A673 (cell line): Measurements from ENCODE around the gene ARMH1. TPM values are rescaled to one million over a fixed set of nuclear protein-coding genes. Genes with fewer than 3 reads are reported as not detected.

Source experiments
- BruUV-seq: library from RNA; stranded (reverse); fragments of 400-500 nt; replicated peaks from 2 replicates; lab custom pipeline; 2021; lab: Mats Ljungman, UMichigan
- CTCF ChIA-PET: fragments of 300-600 bp; sonication (Branson Sonifier 250); formaldehyde crosslinking; loops from one replicate; lab custom pipeline; 2022; ENCODE audit warnings: antibody characterized with exemption; lab: Charles Lee
- POLR2A ChIA-PET: fragments of 300-600 bp; sonication (Branson Sonifier 250); formaldehyde crosslinking; loops from one replicate; lab custom pipeline; 2022; ENCODE audit warnings: antibody characterized with exemption; ENCODE audit not compliant: low non-redundant PET; lab: Charles Lee
- DNase-seq: peaks from one replicate; pipeline ENCODE4 v3.0.0-alpha.2; 2015; ENCODE audit warnings: low spot score
- H3K27ac ChIP-seq: fragments of 200-600 bp; sonication (generic); 2 replicates; pipeline ENCODE4 v1.5.1; 2016; ENCODE audit warnings: mixed run types, low read depth, mild to moderate bottlenecking, mixed read lengths, antibody characterized with exemption, low read length; ENCODE audit not compliant: poor library complexity, severe bottlenecking
- H3K27me3 ChIP-seq: fragments of 200-600 bp; sonication (generic); replicated peaks from 2 replicates; pipeline ENCODE4 v1.6.1; 2017; ENCODE audit warnings: mixed run types, low read depth, mild to moderate bottlenecking, mixed read lengths, antibody characterized with exemption, low read length; ENCODE audit not compliant: insufficient read depth, poor library complexity
- H3K36me3 ChIP-seq: fragments of 200-600 bp; sonication (generic); 2 replicates; pipeline ENCODE4 v1.6.1; 2016; ENCODE audit warnings: mixed run types, mild to moderate bottlenecking, mixed read lengths, antibody characterized with exemption, low read length; ENCODE audit not compliant: insufficient read depth, poor library complexity, severe bottlenecking
- H3K4me1 ChIP-seq: fragments of 200-600 bp; sonication (generic); 2 replicates; pipeline ENCODE4 v1.6.1; 2017; ENCODE audit warnings: mixed run types, mild to moderate bottlenecking, mixed read lengths, antibody characterized with exemption, low read length; ENCODE audit not compliant: insufficient read depth, poor library complexity, severe bottlenecking
- H3K4me3 ChIP-seq: fragments of 200-600 bp; sonication (generic); 2 replicates; pipeline ENCODE4 v1.5.1; 2016; ENCODE audit warnings: low read depth, mixed run types, mild to moderate bottlenecking, mixed read lengths, low read length; ENCODE audit not compliant: poor library complexity, severe bottlenecking
- H3K9me3 ChIP-seq: fragments of 200-600 bp; sonication (generic); 2 replicates; pipeline ENCODE4 v1.6.1; 2016; ENCODE audit warnings: mixed run types, low read depth, mild to moderate bottlenecking, mixed read lengths, antibody characterized with exemption, low read length; ENCODE audit not compliant: poor library complexity, severe bottlenecking
- EZH2 ChIP-seq: fragments of 200-600 bp; sonication (generic); IDR thresholded peaks from 2 replicates; pipeline ENCODE4 v1.6.1; 2017; ENCODE audit warnings: borderline replicate concordance, low read depth, mild to moderate bottlenecking, mixed read lengths, antibody characterized with exemption, low read length; ENCODE audit not compliant: poor library complexity, severe bottlenecking
- intact Hi-C: fragments of 100-400 bp; cut with micrococcal nuclease; formaldehyde crosslinking; loops from one replicate; pipeline ENCODE4 v1.10.0; 2022; ENCODE audit not compliant: unreplicated experiment
- total RNA-seq: library from RNA; stranded (reverse); gene quantifications from 2 replicates; pipeline ENCODE4 v1.2.3, GENCODE V29; 2021
- TF ChIP-seq, protein P1 (sequence below): fragments of 300-800, 200-600 bp; sonication (generic); conservative IDR thresholded peaks from 2 replicates; pipeline ENCODE4 v1.5.1; 2017; ENCODE audit warnings: low read depth, mild to moderate bottlenecking, antibody characterized with exemption, low read length, moderate library complexity, mixed read lengths

ARMH1 gene
- total RNA-seq, 1 experiment from 2014 or later, result 0.26 TPM

DNA sequence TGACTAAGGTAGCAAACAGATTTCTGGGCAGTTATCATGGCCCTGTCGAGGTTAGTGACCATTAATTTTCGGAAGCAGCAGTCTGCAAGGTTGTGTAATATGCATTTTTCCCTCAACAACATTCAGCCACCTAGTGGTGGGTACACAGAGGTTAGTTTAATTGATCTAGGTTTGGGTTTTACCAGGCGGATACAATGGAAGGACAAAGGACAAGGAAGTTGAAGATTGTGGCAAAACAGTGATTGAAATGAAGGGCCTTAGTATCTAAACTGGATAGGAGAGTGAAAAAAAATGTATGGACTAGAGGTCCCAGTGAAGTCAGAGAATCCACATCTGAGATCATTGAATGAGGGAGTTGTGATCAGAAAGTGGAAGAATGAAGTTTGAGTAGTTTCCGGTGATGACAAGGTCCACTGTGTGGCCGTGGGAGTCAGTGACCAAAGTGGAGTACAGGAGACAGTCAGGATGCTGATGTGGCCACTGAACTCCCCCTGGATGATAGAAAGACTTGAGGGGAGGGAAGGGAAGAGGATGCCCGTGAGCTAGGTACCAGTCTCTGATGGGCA, 2.8 kb downstream of the ARMH1 start:
- Histone ChIP-seq H3K27ac (no peak overlapping the region), H3K36me3 (no peaks in the 10 kb centered on the region), H3K27me3 (no peaks in the 10 kb centered on the region), H3K4me3 (no peak overlapping the region), H3K9me3 (no peaks in the 10 kb centered on the region), H3K4me1 (peaks cover 5% of the 10 kb centered on the region)
- ChIA-PET CTCF (no interaction called here), POLR2A (no interaction called here)
- peak; percentile 57 for DNase-seq
- intact Hi-C loops, result no loop called here
- BruUV-seq, result no TSS peak
- TF ChIP-seq, protein P1, sequence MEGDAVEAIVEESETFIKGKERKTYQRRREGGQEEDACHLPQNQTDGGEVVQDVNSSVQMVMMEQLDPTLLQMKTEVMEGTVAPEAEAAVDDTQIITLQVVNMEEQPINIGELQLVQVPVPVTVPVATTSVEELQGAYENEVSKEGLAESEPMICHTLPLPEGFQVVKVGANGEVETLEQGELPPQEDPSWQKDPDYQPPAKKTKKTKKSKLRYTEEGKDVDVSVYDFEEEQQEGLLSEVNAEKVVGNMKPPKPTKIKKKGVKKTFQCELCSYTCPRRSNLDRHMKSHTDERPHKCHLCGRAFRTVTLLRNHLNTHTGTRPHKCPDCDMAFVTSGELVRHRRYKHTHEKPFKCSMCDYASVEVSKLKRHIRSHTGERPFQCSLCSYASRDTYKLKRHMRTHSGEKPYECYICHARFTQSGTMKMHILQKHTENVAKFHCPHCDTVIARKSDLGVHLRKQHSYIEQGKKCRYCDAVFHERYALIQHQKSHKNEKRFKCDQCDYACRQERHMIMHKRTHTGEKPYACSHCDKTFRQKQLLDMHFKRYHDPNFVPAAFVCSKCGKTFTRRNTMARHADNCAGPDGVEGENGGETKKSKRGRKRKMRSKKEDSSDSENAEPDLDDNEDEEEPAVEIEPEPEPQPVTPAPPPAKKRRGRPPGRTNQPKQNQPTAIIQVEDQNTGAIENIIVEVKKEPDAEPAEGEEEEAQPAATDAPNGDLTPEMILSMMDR, result peak; percentile 70
- no peak for TF ChIP-seq EZH2

DNA sequence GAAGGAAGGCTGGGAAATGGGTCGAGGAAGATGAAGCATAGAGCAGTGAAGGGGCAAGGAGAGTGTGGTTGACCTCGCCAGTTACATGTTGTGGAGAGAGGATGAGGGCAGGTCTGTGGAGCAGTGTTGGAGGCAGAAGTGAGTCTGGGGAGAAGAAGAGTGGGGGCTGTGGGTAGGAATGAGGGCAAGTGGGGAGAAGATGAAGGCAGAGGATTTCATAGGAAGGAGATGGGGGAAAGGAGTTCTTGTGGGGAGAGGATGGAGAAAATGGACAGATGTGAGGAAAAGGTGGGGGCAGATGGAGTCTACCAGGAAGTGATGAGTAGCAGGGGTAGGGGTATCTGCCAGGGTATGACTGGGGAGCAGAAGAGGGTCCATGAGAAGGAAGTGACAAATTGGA, 3.6 kb downstream of the ARMH1 start:
- no peaks in the 10 kb centered on the region for H3K9me3 ChIP-seq
- no peak for TF ChIP-seq EZH2
- TF ChIP-seq, protein P1, result no peak
- DNase-seq, result no peak
- no peaks in the 10 kb centered on the region for H3K36me3 ChIP-seq
- no peak overlapping the region for H3K27ac ChIP-seq
- BruUV-seq, result no TSS peak
- intact Hi-C loops, result no loop called here
- no peak overlapping the region for H3K4me3 ChIP-seq
- ChIA-PET POLR2A (no interaction called here), CTCF (no interaction called here)
- no peaks in the 10 kb centered on the region for H3K27me3 ChIP-seq
- peaks cover 5% of the 10 kb centered on the region for H3K4me1 ChIP-seq

DNA sequence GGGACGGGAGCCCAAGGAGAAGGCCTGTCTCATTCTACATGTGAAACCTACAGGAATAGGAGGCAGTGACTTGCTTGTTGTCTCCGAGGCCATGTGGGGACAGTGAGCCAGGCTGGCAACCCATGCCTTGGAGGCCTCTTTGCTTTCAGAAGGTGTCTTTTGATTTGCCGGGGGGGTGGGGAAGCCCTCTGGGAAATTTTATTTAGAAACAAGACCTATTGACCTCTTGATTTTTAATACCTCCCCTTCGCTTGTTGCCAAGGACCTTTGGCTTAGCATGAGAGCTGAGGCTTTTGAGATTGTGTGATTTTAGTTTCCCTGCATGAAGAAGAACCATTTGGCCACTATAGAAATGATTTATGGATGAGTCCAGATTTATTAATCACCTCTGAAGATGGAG, 4.1 kb downstream of the ARMH1 start:
- H3K36me3 ChIP-seq, result no peaks in the 10 kb centered on the region
- intact Hi-C loops, result no loop called here
- H3K4me1 ChIP-seq, result peaks cover under 1% of the 10 kb centered on the region
- no peak for DNase-seq
- CTCF ChIA-PET, result no interaction called here
- H3K9me3 ChIP-seq, result no peaks in the 10 kb centered on the region
- H3K27ac ChIP-seq, result no peak overlapping the region
- H3K27me3 ChIP-seq, result no peaks in the 10 kb centered on the region
- TF ChIP-seq, protein P1, result no peak
- TF ChIP-seq EZH2, result no peak
- BruUV-seq, result no TSS peak
- POLR2A ChIA-PET, result no interaction called here
- H3K4me3 ChIP-seq, result no peak overlapping the region
